Large intestine (tissue), 3 donors: ENCODE results near the gene AP3B1. TPM values are rescaled to one million over a fixed set of nuclear protein-coding genes. Genes with fewer than 3 reads are reported as not detected.
"Not testable (repeated sequence)": the region's sequence is repeated elsewhere in the genome, so short reads cannot be mapped to it uniquely, and the experiment has no call there.

ENCODE experiments used
- DNase-seq, 2 donors: peaks; one replicate each; pipeline versions ENCODE4 v3.0.0 to v3.0.0-alpha.2; 2013
- H3K27ac ChIP-seq: one replicate; pipeline ENCODE4 v1.5.1; 2013; ENCODE audit warnings: low read length
- H3K27me3 ChIP-seq: 2 replicates; pipeline ENCODE4 v1.6.1; 2013; ENCODE audit warnings: low read length; ENCODE audit not compliant: control insufficient read depth, insufficient read depth
- H3K36me3 ChIP-seq: 2 replicates; pipeline ENCODE4 v1.6.1; 2013; ENCODE audit warnings: low read length; ENCODE audit not compliant: control insufficient read depth, insufficient read depth
- H3K4me1 ChIP-seq: one replicate; pipeline ENCODE4 v1.6.1; 2013; ENCODE audit warnings: low read length; ENCODE audit not compliant: control insufficient read depth, insufficient read depth
- H3K4me3 ChIP-seq: one replicate; pipeline ENCODE4 v1.5.1; 2013; ENCODE audit warnings: low read length
- H3K9me3 ChIP-seq: one replicate; pipeline ENCODE4 v1.6.1; 2013; ENCODE audit warnings: mild to moderate bottlenecking, low read depth, low read length, moderate library complexity; ENCODE audit not compliant: control insufficient read depth
- WGBS: methylation state at CpG from one replicate; pipeline ENCODE4 v1.1.5; 2013; ENCODE audit warnings: low lambda C conversion rate; ENCODE audit not compliant: insufficient coverage; 5-methylcytosine and 5-hydroxymethylcytosine counted together
- polyA plus RNA-seq: library from polyadenylated mRNA; unstranded; fragments of 120-200 nt; gene quantifications from one replicate; pipeline ENCODE4 v1.2.1, GENCODE V29; 2013

The AP3B1 gene
- polyA plus RNA-seq, 1 donor = 33.9 TPM

DNA sequence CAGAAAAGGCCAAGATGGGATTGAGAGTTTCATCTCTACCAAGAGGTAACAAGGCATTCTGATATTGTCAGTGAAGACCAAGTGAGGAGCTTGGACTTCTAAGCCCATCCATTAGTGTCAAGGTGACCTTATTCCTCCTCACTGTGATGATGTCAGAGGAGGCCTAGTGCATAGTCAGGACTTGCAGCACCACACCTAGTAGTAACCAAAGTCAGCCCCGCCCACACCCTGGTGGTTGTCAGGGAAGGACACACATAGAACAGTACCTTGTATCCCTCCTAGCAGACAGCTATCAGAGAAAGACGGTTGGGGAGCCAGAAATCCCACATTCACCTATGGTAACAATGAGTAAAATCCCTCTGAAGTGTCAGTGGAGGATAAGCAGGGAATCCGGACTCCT is 111.7 kb downstream of the AP3B1 start:
- Histone ChIP-seq H3K4me1 (no peaks in the 10 kb centered on the region), H3K27me3 (no peaks in the 10 kb centered on the region), H3K9me3 (no peaks in the 10 kb centered on the region), H3K36me3 (no peaks in the 10 kb centered on the region), H3K27ac (no peak overlapping the region), H3K4me3 (no peak overlapping the region)
- no CpG with 5 or more reads among the region's 3 CpGs for WGBS
- no peak for DNase-seq

DNA sequence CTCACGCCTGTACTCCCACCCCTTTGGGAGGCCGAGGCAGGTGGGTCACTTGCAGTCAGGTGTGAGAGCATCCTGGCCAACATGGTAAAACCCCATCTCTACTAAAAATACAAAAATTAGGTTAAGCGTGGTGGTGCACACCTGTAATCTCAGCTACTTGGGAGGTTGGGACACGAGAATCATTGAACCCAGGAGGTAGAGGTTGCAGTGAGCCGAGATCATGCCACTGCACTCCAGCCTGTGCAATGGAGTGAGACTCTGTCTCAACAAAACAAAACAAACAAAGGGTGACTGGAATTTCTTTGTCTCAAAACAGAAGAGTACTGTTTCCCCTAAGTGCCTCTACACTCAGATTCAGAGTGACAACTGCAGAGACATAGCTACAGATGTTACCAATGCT is 116.1 kb downstream of the AP3B1 start:
- Histone ChIP-seq H3K4me1 (no peaks in the 10 kb centered on the region), H3K4me3 (no peak overlapping the region), H3K27me3 (no peaks in the 10 kb centered on the region), H3K9me3 (no peaks in the 10 kb centered on the region), H3K27ac (no peak overlapping the region), H3K36me3 (peaks cover 19% of the 10 kb centered on the region)
- no CpG with 5 or more reads among the region's 5 CpGs for WGBS
- no peak for DNase-seq

DNA sequence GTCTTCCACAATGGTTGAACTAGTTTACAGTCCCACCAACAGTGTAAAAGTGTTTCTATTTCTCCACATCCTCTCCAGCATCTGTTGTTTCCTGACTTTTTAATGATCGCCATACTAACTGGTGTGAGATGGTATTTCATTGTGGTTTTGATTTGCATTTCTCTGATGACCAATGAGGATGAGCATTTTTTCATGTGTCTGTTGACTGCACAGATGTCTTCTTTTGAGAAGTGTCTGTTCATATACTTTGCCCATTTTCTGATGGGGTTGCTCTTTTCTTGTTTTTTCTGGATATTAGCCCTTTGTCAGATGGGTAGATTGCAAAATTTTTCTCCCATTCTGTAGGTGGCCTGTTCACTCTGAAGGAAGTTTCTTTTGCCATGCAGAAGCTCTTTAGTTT is 124.2 kb downstream of the AP3B1 start:
- not testable (repeated sequence) for H3K27ac ChIP-seq, H3K4me1 ChIP-seq, H3K4me3 ChIP-seq, DNase-seq, H3K9me3 ChIP-seq, H3K27me3 ChIP-seq
- H3K36me3 ChIP-seq = peaks cover 20% of the 10 kb centered on the region
- no CpG with 5 or more reads among the region's 1 CpG for WGBS

- no peak overlapping the region for H3K27ac ChIP-seq
- no peak overlapping the region for H3K4me3 ChIP-seq
- no peaks in the 10 kb centered on the region for H3K9me3 ChIP-seq
- H3K36me3 ChIP-seq = peaks cover 7% of the 10 kb centered on the region
- H3K4me1 ChIP-seq = no peaks in the 10 kb centered on the region
- H3K27me3 ChIP-seq = no peaks in the 10 kb centered on the region
- DNase-seq = peak in 1 of 2 donors; percentile 3
- 100% methylated on average over 1 of the region's 3 CpGs for WGBS
These were observed 132.1 kb downstream of the AP3B1 start for GRCh38 chr5:78162253-78162862.

DNA sequence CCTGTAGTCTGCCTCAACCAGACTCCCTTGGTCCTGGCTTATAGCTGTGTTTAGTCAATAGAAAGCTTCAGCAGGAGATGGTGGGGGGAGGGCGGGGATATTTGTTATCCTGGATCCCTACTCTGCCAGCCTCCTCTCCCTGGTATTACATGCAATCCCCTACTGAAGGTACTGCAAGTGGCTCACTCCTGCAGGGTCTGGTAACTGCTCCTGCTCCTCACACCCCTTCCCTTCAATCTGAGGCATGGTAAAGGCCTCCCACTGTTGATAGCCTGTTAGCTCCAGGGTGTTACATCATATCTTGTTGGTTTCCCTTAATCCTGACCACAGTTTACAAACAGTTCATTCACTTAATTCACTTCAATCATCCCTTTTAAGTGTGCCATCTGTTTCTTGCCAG is 137.5 kb downstream of the AP3B1 start:
- H3K9me3 ChIP-seq = peaks cover 3% of the 10 kb centered on the region
- WGBS = no CpG with 5 or more reads among the region's 1 CpG
- H3K27ac ChIP-seq = no peak overlapping the region
- H3K27me3 ChIP-seq = no peaks in the 10 kb centered on the region
- no peaks in the 10 kb centered on the region for H3K4me1 ChIP-seq
- DNase-seq = no peak
- H3K4me3 ChIP-seq = no peak overlapping the region
- H3K36me3 ChIP-seq = peaks cover 28% of the 10 kb centered on the region

- Histone ChIP-seq H3K27ac (no peak overlapping the region), H3K4me1 (no peaks in the 10 kb centered on the region), H3K9me3 (peaks cover 3% of the 10 kb centered on the region), H3K27me3 (no peaks in the 10 kb centered on the region), H3K4me3 (no peak overlapping the region), H3K36me3 (peaks cover 24% of the 10 kb centered on the region)
- 100% methylated on average over 1 of the region's 3 CpGs for WGBS
- no peak for DNase-seq
These were observed 142.8 kb downstream of the AP3B1 start for GRCh38 chr5:78151594-78152271.

DNA sequence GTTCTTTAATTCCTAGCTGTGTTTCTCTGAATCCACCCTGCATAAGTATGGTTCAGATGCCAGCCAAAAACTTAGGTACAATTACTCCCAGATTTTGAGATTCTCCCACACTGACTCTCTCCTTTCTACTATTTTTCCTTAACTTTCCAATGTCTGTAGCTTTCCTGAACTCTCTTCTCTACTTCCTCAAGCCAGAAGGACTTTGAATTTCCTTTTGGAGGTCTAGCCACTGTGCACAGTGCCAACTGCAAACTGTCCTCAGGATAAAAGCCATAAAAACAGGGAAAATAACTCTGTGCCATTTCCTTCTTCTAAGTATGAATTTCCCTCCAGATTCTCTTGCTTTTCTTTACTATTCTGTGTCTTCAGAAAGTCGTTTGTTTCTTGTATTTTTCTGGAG is 157.2 kb downstream of the AP3B1 start:
- Histone ChIP-seq H3K27me3 (no peaks in the 10 kb centered on the region), H3K4me1 (no peaks in the 10 kb centered on the region), H3K9me3 (no peaks in the 10 kb centered on the region), H3K27ac (no peak overlapping the region), H3K4me3 (no peak overlapping the region), H3K36me3 (peaks cover 18% of the 10 kb centered on the region)
- no peak for DNase-seq
- no CpG with 5 or more reads among the region's 1 CpG for WGBS

- no CpG with 5 or more reads among the region's 1 CpG for WGBS
- H3K4me3 ChIP-seq = no peak overlapping the region
- H3K27me3 ChIP-seq = no peaks in the 10 kb centered on the region
These were observed 161.1 kb downstream of the AP3B1 start for GRCh38 chr5:78133423-78133822.

DNA sequence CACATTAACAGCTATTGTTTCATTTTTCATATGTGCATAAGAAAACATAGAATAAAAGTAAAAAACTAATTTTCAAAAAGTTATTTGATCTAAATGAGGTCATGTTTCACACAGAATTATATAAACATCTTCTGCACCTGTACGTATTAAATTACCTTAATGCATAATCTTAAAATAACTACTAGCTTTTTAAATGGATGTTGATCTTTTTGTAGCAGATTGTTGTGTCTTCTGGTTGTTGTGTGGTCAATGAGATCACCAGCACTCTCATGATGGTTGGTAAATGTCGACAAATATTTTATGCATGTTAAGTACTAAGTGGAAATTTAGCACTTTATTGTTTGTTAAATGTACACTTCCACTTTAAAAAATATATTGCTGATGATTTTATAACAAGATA is 162.0 kb downstream of the AP3B1 start:
- DNase-seq = no peak
- Histone ChIP-seq H3K4me1 (no peaks in the 10 kb centered on the region), H3K4me3 (no peak overlapping the region), H3K36me3 (peaks cover 8% of the 10 kb centered on the region), H3K9me3 (no peaks in the 10 kb centered on the region), H3K27ac (no peak overlapping the region), H3K27me3 (no peaks in the 10 kb centered on the region)
- 80% methylated on average over 1 of the region's 2 CpGs for WGBS

More at GRCh38 chr5:78133423-78133822, 161.1 kb downstream of the AP3B1 start:
- Histone ChIP-seq H3K27ac (no peak overlapping the region), H3K9me3 (no peaks in the 10 kb centered on the region), H3K36me3 (peaks cover 8% of the 10 kb centered on the region), H3K4me1 (no peaks in the 10 kb centered on the region)
- DNase-seq = no peak

GRCh38 chr5:78129597-78129996 is 164.9 kb downstream of the AP3B1 start:
- no peaks in the 10 kb centered on the region for H3K4me1 ChIP-seq
- no peaks in the 10 kb centered on the region for H3K9me3 ChIP-seq
- no peak overlapping the region for H3K4me3 ChIP-seq
- WGBS = 83% methylated on average over 1 of the region's 3 CpGs
- DNase-seq = no peak
- peaks cover 3% of the 10 kb centered on the region for H3K36me3 ChIP-seq
- H3K27ac ChIP-seq = no peak overlapping the region
- no peaks in the 10 kb centered on the region for H3K27me3 ChIP-seq

GRCh38 chr5:78127875-78128274 is 166.6 kb downstream of the AP3B1 start:
- no CpG with 5 or more reads among the region's 3 CpGs for WGBS
- DNase-seq = no peak
- no peak overlapping the region for H3K27ac ChIP-seq
- H3K27me3 ChIP-seq = no peaks in the 10 kb centered on the region
- peaks cover 3% of the 10 kb centered on the region for H3K36me3 ChIP-seq
- H3K9me3 ChIP-seq = no peaks in the 10 kb centered on the region
- no peaks in the 10 kb centered on the region for H3K4me1 ChIP-seq
- H3K4me3 ChIP-seq = no peak overlapping the region
